Fibroblast of skin of right biceps (primary cell): ENCODE results near the gene DMRTC2.

Experiments
- DNase-seq: peaks from one replicate; pipeline ENCODE4 v3.0.0-alpha.2; 2013

DMRTC2 gene

DNA sequence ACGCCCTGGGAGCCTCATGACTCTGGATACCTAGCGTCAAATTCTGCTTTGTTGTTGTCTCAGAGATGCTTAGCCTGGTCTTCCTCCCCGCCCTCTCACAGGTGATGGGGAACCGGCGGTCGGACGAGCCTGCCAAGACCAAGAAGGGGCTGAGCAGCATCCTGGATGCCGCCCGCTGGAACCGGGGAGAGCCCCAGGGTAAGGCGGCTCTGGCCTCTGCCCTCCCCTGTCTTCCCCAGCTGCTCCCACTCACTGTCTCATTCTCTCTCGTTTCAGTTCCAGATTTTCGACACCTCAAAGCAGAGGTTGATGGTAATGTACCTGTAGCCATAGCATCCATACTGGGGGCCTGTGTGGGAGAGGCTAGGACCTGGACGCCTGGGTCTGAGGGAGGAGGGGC is 49.5 kb downstream of the DMRTC2 start:
- DNase-seq: no peak

DNA sequence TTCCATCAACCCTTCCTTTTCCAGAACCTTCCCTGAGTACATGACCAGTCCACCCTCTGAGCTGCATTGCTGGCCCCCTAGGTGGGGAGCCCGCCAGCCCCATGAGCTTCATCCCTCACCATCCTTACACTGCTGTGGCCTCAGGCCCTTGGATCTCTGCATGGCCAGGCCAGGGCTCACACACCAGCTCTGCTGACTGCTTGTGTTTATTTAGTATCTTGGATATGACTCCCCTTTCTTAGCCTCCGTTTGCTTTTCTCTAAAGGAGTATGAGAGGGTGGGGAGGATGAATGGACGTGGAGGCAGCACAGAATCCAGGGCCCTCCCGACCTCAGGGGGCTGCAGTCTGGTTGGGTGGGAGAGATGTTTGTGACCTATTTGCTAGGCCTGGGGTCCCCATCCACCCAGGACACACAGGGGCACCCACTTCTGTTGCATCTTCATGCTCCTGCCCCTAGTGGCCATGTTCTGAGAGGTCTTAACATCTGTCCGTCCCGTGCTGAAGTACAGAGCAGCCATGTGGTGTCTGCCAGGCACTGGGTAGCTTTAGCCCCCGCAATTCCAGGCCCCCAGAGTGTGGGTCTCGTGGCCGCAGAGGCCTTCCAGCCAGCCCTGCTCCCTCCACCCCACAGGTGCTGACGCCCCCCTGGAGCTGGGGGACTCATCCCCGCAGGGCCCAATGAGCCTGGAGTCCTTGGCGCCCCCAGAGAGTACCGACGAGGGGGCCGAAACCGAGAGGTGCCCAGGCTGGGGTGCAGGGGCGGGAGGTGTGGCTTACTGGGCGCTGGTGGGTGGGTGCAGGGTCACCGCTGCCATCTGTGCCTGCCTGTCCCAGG is 51.1 kb downstream of the DMRTC2 start:
- no peak for DNase-seq

DNA sequence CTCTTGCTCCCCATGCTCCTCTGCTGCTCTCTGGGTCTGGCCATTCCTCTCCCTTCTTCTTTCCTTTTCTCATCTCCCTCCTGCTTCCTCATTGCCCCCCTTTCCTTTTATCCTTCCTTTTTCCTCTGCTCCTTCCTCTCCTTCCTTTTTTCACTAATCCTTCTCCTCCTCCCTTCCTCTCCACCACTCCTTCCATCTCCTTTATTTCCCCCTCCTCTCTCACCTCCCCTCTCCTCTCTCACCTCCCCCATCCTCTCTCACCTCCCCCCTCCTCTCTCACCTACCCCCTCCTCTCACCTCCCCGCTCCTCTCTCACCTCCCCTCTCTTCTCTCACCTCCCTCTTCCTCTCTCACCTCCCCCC is 51.7 kb downstream of the DMRTC2 start:
- no peak for DNase-seq

DNA sequence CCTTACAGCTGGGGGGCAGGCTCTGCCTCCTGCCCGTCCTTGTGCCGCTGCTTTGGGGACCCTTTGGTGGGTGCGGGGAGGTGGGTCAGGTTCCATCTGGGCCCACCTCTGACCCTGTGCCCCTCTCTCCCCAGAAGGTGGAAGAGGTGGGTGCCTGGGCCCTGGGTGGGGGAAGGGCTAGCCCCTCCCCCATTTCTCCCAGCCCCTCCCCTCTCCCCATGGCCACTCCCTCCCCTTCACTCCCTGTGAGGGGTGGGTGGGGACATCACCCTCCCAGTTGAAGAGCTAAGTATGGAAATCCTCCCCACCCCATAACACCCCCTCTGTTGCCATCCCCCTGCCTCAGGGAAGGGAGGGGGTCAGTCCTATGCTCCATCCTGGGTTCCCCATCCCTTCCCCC is 52.3 kb downstream of the DMRTC2 start:
- no peak for DNase-seq

DNA sequence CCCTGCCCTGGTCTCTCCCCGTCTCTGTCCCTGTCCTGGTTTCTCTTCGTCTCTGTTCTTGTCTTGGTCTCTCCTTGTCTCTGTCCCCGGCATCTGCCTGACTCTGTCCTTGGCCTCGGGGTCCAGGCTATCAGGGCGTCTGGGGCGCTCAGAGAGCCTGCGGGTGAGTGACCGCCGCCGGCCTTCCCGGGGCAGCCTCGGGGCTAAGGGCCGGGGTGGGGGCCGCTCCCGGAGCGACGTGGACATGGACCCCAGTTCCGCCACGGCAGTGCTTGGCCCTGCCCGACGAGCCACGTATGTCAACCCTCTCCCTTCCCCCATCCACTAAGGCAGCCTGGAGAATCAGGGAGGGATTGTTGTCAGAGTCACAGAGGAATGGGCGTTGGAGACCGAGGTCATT is 53.0 kb downstream of the DMRTC2 start:
- no peak for DNase-seq

DNA sequence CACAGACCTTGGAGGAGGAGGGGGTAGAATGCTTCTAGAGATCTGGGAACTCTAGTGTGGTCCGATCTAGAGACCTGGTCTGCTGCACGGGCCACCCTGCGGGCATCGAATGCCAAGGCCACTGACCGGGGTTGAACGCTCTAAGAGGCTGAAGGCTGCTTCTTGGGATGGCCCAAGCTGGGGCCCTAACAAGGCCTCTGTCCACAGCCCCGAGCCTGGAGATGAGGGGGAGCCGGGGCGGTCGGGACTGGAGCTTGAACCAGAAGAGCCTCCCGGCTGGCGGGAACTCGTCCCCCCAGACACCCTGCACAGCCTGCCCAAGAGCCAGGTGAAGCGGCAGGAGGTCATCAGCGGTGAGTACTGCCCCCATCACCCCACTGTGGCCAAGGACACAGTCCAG is 53.4 kb downstream of the DMRTC2 start:
- DNase-seq: no peak
